ENCODE data around the gene PDE1C.

PDE1C gene

DNA sequence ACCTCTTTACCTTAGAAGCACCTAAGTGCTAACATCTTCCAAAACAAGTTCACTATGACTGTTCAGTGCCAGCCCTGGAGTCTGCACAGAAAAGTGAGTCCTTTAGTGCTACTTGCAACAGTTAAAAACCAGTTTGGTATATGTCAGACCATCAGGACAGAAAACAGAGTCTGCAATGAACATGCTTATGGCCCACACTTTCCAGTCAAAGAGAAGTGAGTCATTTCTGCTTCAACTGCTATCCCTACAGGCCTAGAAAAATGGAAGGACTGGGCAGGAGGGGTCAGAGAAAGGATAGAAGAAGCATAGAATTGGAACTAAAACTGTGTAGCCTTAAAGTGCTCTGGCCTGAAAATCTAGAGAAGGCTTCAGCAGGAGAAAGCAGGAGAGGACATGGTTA, 108.0 kb downstream of the PDE1C start:
- H3K27me3 ChIP-seq (ENCODE audit: control insufficient read depth in 1 of 2, insufficient read depth in 1 of 2, low read length in 2 of 2) = no peaks in the 10 kb centered on the region
- peak overlapping the region; percentile 72 for H4K8ac ChIP-seq (ENCODE audit: low read length)
- no peak overlapping the region for H3K4me2 ChIP-seq (ENCODE audit: low read length, poor library complexity, severe bottlenecking)
- H3K23ac ChIP-seq (ENCODE audit: low read length in 2 of 2) = no peak overlapping the region
- H3K9me3 ChIP-seq (ENCODE audit: control insufficient read depth, low read length) = no peaks in the 10 kb centered on the region
- no peak overlapping the region for H4K91ac ChIP-seq (ENCODE audit: low read length)
- H3K36me3 ChIP-seq (ENCODE audit: control insufficient read depth in 1 of 2, insufficient read depth in 2 of 2, low read depth in 1 of 2, low read length in 2 of 2) = no peaks in the 10 kb centered on the region
- peaks cover 13% of the 10 kb centered on the region for H3K79me1 ChIP-seq (replicated peaks; ENCODE audit: low read length, poor library complexity, severe bottlenecking)
- no peak overlapping the region for H2BK15ac ChIP-seq (ENCODE audit: low read depth, poor library complexity, severe bottlenecking)
- peak; percentile 66 for DNase-seq
- H3K9ac ChIP-seq (ENCODE audit: low read length) = no peak overlapping the region
- no peak overlapping the region for H2AK5ac ChIP-seq (ENCODE audit: low read length, severe bottlenecking)
- H3K4me3 ChIP-seq (ENCODE audit: insufficient read depth in 1 of 2, low read depth in 1 of 2, low read length in 2 of 2) = no peak overlapping the region
- H2AFZ ChIP-seq (ENCODE audit: low read depth, low read length) = no peak overlapping the region
- H3K14ac ChIP-seq (ENCODE audit: low read length in 2 of 2) = no peak overlapping the region
- peaks cover 1% of the 10 kb centered on the region for H3K4me1 ChIP-seq (ENCODE audit: control insufficient read depth, insufficient read depth, low read depth, low read length)
- H3K27ac ChIP-seq (ENCODE audit: low read length, poor library complexity, severe bottlenecking) = no peak overlapping the region
- peak overlapping the region in 1 of 2 experiments; percentile 21 for H3K18ac ChIP-seq (ENCODE audit: low read depth in 1 of 2, low read length in 2 of 2)
- no peak overlapping the region for H2BK120ac ChIP-seq (ENCODE audit: low read depth, low read length)
- no peak overlapping the region for H3K4ac ChIP-seq (ENCODE audit: low read depth in 1 of 2, low read length in 2 of 2)
- H2BK5ac ChIP-seq (ENCODE audit: low read depth, low read length, poor library complexity, severe bottlenecking) = no peak overlapping the region
- H2BK12ac ChIP-seq (ENCODE audit: low read length in 2 of 2) = peak overlapping the region in 1 of 2 experiments; percentile 84

DNA sequence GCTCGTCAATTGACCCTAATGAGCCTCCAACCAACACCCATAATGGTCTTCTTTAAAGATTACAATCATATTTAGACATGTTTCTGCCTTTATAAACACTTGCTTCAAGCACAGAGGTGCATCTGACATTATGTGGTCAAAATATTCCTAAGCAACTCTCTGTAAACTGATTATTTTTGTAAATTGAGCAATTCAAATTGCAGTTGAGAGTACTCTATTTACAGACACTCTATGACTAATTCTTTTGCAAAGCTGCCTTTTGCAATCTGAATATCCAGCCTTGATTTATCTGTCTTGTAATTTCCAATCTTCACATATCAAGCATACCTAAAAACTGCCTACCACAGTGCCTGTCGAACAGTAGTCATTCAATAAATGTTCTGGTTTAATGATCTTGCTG, 112.0 kb downstream of the PDE1C start:
- no peak overlapping the region for H2BK15ac ChIP-seq (ENCODE audit: low read depth, poor library complexity, severe bottlenecking)
- H3K9me3 ChIP-seq (ENCODE audit: control insufficient read depth, low read length) = peaks cover 4% of the 10 kb centered on the region
- no peak overlapping the region for H2AFZ ChIP-seq (ENCODE audit: low read depth, low read length)
- H4K8ac ChIP-seq (ENCODE audit: low read length) = no peak overlapping the region
- no peak overlapping the region for H2BK5ac ChIP-seq (ENCODE audit: low read depth, low read length, poor library complexity, severe bottlenecking)
- H3K4me3 ChIP-seq (ENCODE audit: insufficient read depth in 1 of 2, low read depth in 1 of 2, low read length in 2 of 2) = no peak overlapping the region
- no peak overlapping the region for H3K23ac ChIP-seq (ENCODE audit: low read length in 2 of 2)
- H4K91ac ChIP-seq (ENCODE audit: low read length) = no peak overlapping the region
- H3K4me2 ChIP-seq (ENCODE audit: low read length, poor library complexity, severe bottlenecking) = no peak overlapping the region
- H3K36me3 ChIP-seq (ENCODE audit: control insufficient read depth in 1 of 2, insufficient read depth in 2 of 2, low read depth in 1 of 2, low read length in 2 of 2) = peaks cover 0 to 2% of the 10 kb centered on the region in 2 experiments
- H2BK12ac ChIP-seq (ENCODE audit: low read length in 2 of 2) = no peak overlapping the region
- peaks cover 3% of the 10 kb centered on the region for H3K4me1 ChIP-seq (ENCODE audit: control insufficient read depth, insufficient read depth, low read depth, low read length)
- H3K14ac ChIP-seq (ENCODE audit: low read length in 2 of 2) = no peak overlapping the region
- peaks cover 24% of the 10 kb centered on the region for H3K79me1 ChIP-seq (replicated peaks; ENCODE audit: low read length, poor library complexity, severe bottlenecking)
- H3K4ac ChIP-seq (ENCODE audit: low read depth in 1 of 2, low read length in 2 of 2) = no peak overlapping the region
- H3K9ac ChIP-seq (ENCODE audit: low read length) = peak overlapping the region; percentile 54
- WGBS = 20% methylated on average over 1 of the region's 2 CpGs
- H2BK120ac ChIP-seq (ENCODE audit: low read depth, low read length) = no peak overlapping the region
- H2AK5ac ChIP-seq (ENCODE audit: low read length, severe bottlenecking) = no peak overlapping the region
- H3K27me3 ChIP-seq (ENCODE audit: control insufficient read depth in 1 of 2, insufficient read depth in 1 of 2, low read length in 2 of 2) = no peaks in the 10 kb centered on the region
- no peak overlapping the region for H3K27ac ChIP-seq (ENCODE audit: low read length, poor library complexity, severe bottlenecking)
- no peak overlapping the region for H3K18ac ChIP-seq (ENCODE audit: low read depth in 1 of 2, low read length in 2 of 2)
- peak; percentile 88 for DNase-seq

DNA sequence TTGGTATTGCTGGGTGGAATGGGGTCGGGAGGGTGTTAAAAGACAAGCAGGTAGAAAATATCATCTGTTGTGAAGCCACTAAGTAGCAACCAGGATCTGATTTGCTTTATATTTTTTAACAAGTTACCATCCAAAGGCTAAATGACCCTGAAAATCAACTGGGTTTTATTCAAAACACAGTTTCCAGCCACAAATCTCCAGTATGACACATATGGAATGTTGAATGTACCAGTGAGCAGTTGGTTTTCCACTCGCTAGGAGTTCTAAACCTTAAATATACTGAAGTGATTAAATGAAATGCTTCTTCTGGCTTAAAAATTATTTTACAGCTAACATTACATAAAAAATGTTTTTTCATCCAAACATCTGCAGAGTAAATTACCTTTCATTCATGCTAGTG, 112.5 kb downstream of the PDE1C start:
- Histone ChIP-seq H3K4me1 (ENCODE audit: control insufficient read depth, insufficient read depth, low read depth, low read length) (peaks cover 3% of the 10 kb centered on the region), H3K4ac (ENCODE audit: low read depth in 1 of 2, low read length in 2 of 2) (no peak overlapping the region), H3K27ac (ENCODE audit: low read length, poor library complexity, severe bottlenecking) (peak overlapping the region; percentile 15), H2BK15ac (ENCODE audit: low read depth, poor library complexity, severe bottlenecking) (no peak overlapping the region), H3K9me3 (ENCODE audit: control insufficient read depth, low read length) (peaks cover 4% of the 10 kb centered on the region), H2AFZ (ENCODE audit: low read depth, low read length) (no peak overlapping the region), H3K23ac (ENCODE audit: low read length in 2 of 2) (no peak overlapping the region), H2BK120ac (ENCODE audit: low read depth, low read length) (no peak overlapping the region), H2AK5ac (ENCODE audit: low read length, severe bottlenecking) (no peak overlapping the region), H3K79me1 (replicated peaks; ENCODE audit: low read length, poor library complexity, severe bottlenecking) (peaks cover 27% of the 10 kb centered on the region), H4K8ac (ENCODE audit: low read length) (peak overlapping the region; percentile 63), H3K9ac (ENCODE audit: low read length) (peak overlapping the region; percentile 54), H3K36me3 (ENCODE audit: control insufficient read depth in 1 of 2, insufficient read depth in 2 of 2, low read depth in 1 of 2, low read length in 2 of 2) (peaks cover 0 to 2% of the 10 kb centered on the region in 2 experiments), H4K91ac (ENCODE audit: low read length) (no peak overlapping the region), H2BK5ac (ENCODE audit: low read depth, low read length, poor library complexity, severe bottlenecking) (no peak overlapping the region), H3K4me2 (ENCODE audit: low read length, poor library complexity, severe bottlenecking) (no peak overlapping the region), H3K14ac (ENCODE audit: low read length in 2 of 2) (no peak overlapping the region), H3K18ac (ENCODE audit: low read depth in 1 of 2, low read length in 2 of 2) (peak overlapping the region; percentile 9 to 34), H3K27me3 (ENCODE audit: control insufficient read depth in 1 of 2, insufficient read depth in 1 of 2, low read length in 2 of 2) (no peaks in the 10 kb centered on the region), H3K4me3 (ENCODE audit: insufficient read depth in 1 of 2, low read depth in 1 of 2, low read length in 2 of 2) (no peak overlapping the region), H2BK12ac (ENCODE audit: low read length in 2 of 2) (no peak overlapping the region)
- no peak for DNase-seq
- WGBS = no CpG with 5 or more reads among the region's 2 CpGs

DNA sequence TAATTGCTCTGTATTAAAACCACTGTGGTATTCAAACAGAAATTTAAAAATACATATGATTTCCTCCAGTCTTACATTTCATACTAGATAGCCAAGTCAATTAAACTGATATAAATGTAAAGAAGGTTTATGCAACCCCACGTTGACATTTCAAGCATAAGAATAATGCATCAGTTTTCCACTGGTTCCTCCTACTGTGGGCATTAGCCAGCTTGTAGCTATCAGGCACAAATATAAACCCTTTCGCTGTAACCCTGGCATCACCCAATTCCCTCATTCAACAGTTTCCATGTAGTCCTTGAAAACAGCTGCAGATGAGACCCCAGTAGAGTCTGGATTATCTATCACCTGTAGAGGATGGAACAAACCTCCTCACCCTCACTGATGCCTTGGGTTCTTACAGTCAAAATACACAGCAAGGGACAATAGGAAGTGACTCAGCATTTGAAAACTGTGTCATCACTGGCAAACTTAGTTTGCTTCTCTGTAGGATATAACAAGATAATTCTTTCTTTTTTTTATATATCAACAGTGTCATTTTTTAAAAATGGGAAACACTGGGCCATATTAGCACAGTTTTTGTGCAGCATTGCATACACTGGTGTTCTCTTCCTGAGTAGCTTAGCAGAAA, 113.0 kb downstream of the PDE1C start:
- 95% methylated on average over 2 of the region's 2 CpGs for WGBS
- no peak overlapping the region for H3K14ac ChIP-seq (ENCODE audit: low read length in 2 of 2)
- H4K8ac ChIP-seq (ENCODE audit: low read length) = peak overlapping the region; percentile 63
- H2BK120ac ChIP-seq (ENCODE audit: low read depth, low read length) = no peak overlapping the region
- H3K27ac ChIP-seq (ENCODE audit: low read length, poor library complexity, severe bottlenecking) = peak overlapping the region; percentile 15
- peaks cover 3% of the 10 kb centered on the region for H3K4me1 ChIP-seq (ENCODE audit: control insufficient read depth, insufficient read depth, low read depth, low read length)
- DNase-seq = peak; percentile 76
- no peak overlapping the region for H2BK15ac ChIP-seq (ENCODE audit: low read depth, poor library complexity, severe bottlenecking)
- H3K4me3 ChIP-seq (ENCODE audit: insufficient read depth in 1 of 2, low read depth in 1 of 2, low read length in 2 of 2) = no peak overlapping the region
- H3K4ac ChIP-seq (ENCODE audit: low read depth in 1 of 2, low read length in 2 of 2) = no peak overlapping the region
- H3K9ac ChIP-seq (ENCODE audit: low read length) = peak overlapping the region; percentile 54
- no peak overlapping the region for H2AFZ ChIP-seq (ENCODE audit: low read depth, low read length)
- H2AK5ac ChIP-seq (ENCODE audit: low read length, severe bottlenecking) = peak overlapping the region; percentile 9
- H3K4me2 ChIP-seq (ENCODE audit: low read length, poor library complexity, severe bottlenecking) = no peak overlapping the region
- peaks cover 0 to 2% of the 10 kb centered on the region in 2 experiments for H3K36me3 ChIP-seq (ENCODE audit: control insufficient read depth in 1 of 2, insufficient read depth in 2 of 2, low read depth in 1 of 2, low read length in 2 of 2)
- no peak overlapping the region for H2BK12ac ChIP-seq (ENCODE audit: low read length in 2 of 2)
- peaks cover 23% of the 10 kb centered on the region for H3K79me1 ChIP-seq (replicated peaks; ENCODE audit: low read length, poor library complexity, severe bottlenecking)
- H2BK5ac ChIP-seq (ENCODE audit: low read depth, low read length, poor library complexity, severe bottlenecking) = no peak overlapping the region
- no peak overlapping the region for H3K23ac ChIP-seq (ENCODE audit: low read length in 2 of 2)
- H3K27me3 ChIP-seq (ENCODE audit: control insufficient read depth in 1 of 2, insufficient read depth in 1 of 2, low read length in 2 of 2) = no peaks in the 10 kb centered on the region
- H3K9me3 ChIP-seq (ENCODE audit: control insufficient read depth, low read length) = peaks cover 4% of the 10 kb centered on the region
- no peak overlapping the region for H4K91ac ChIP-seq (ENCODE audit: low read length)
- H3K18ac ChIP-seq (ENCODE audit: low read depth in 1 of 2, low read length in 2 of 2) = peak overlapping the region; percentile 9 to 34

All from mesenchymal stem cell (in vitro differentiated cells and primary cell).